Stromal cell of bone marrow (primary cell): ENCODE data around the gene MYOM1.
"Not testable (repeated sequence)": the region's sequence is repeated elsewhere in the genome, so short reads cannot be mapped to it uniquely, and the experiment has no call there.

Source experiments
- DNase-seq: peaks from one replicate; pipeline ENCODE4 v3.0.0-alpha.2; 2012; ENCODE audit warnings: low read depth

The MYOM1 gene

DNA sequence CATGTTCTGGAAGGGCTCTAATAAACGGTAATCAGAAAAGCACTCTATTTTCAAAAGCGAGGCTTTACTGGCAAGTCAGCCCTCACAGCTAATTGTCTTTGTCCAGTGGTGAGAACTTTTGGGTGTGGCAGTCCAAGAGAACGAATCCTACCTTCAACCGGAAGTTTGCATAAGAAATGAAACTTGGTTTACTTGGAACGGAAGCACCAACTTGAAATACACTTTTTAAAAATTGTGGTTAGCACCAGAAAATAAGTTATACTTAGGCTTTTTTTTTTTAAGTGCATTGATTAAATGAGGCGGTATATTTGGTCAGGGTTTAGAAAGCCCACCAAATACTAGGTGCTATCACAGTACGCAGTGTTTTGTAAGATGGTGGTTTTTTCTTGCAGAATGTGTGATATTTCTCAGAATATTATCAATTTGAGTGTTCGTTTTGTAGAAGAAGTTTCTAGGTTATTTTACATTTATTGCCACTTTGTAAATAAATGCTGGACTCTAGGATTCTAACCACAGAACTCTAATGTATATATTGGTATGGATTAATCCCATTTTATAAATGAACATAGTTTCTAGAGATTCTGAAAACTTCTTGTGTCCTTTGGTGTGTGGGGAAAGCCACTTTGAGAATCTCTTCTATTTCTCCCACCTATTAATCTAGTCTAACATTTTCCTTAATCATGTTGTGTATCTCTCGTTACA, 29.0 kb upstream of the MYOM1 start:
- no peak for DNase-seq

GRCh38 chr18:3248062-3248657, 28.4 kb upstream of the MYOM1 start:
- DNase-seq: no peak

- peak; percentile 94 for DNase-seq
Measured at GRCh38 chr18:3247240-3248061, 27.7 kb upstream of the MYOM1 start, which contains the start of gene MYL12A. Gene MYL12A, plus strand, starts transcription at chr18:3247801. Its CDS starts 5,447 bp downstream, at chr18:3253248.

DNA sequence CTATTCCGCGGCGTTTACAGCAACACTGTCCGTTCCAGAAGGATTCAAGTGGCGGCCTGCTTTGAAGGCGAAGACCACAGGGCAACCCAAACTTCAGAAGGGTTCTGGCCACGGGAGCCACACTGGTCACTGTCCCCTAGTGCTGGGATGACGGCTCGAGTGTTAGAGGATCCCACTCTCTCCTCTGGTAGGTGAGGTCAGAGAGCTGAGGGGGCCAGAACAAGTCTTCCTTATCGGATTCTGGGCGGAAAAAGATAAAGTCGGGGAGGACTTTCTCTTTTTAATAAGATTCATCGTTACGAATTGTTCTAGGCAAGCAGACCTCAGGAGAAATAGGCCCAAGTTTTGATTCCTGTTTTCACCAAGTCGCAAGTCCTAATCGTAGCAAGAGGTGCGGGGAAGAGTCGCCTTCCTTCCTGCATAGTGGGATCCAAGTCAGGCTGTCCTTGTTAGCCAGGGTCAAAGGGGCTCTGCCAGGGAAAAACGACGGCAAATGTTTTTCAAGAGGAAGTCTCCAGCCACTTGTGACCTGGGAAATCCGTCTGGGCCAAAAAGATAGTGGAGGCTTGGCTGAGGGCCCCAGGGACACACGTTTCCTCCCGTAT, 27.0 kb upstream of the MYOM1 start:
- no peak for DNase-seq

- peak; percentile 79 for DNase-seq
Measured at GRCh38 chr18:3245853-3246634, 26.3 kb upstream of the MYOM1 start.

GRCh38 chr18:3245185-3245564, 25.4 kb upstream of the MYOM1 start:
- no peak for DNase-seq

DNA sequence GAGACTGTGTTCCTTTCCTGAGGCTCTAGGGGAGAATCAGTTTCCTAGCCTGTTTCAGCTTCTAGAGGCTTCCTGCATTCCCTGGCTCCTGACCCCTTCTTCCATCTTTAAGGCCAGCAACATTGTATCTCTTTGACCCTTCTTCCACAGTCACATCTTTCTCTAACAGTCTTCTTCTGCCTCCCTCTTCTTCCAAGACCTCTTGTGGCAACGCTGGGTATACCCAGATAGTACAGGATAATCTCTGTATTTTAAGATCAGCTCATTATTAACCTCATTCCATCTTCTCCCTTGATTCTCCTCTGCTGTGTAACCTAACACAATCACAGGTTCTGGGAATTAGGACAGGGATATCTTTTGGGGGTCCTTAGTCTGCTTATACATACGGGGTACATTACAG, 19.0 kb upstream of the MYOM1 start:
- DNase-seq: no peak

DNA sequence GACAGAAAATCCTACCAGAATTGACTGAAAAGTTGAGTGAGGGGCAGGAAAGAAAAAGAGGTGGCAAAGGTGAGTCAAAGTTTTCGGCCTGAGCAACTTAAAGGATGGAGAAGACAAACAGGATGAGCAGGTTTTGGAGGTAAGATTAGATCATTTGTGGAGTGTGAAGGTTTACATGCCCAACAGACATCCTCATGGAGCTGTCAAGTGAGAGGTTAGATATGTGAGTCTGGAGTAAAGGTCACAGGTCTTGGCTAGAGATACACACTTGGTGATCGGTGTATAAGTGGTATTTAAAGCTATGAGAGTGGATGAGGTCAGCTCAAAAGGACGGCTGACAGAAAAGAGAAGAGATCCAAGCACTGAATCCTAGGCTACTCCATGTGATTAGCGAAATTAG, 16.7 kb upstream of the MYOM1 start:
- no peak for DNase-seq

GRCh38 chr18:3235846-3236245, 16.1 kb upstream of the MYOM1 start:
- DNase-seq: no peak

- no peak for DNase-seq
Measured at GRCh38 chr18:3234457-3234856, 14.7 kb upstream of the MYOM1 start.

- no peak for DNase-seq
Measured at GRCh38 chr18:3233433-3234168, 13.8 kb upstream of the MYOM1 start.

- DNase-seq: no peak
Measured at GRCh38 chr18:3233004-3233403, 13.2 kb upstream of the MYOM1 start.

GRCh38 chr18:3230401-3231334, 10.9 kb upstream of the MYOM1 start:
- DNase-seq: no peak

DNA sequence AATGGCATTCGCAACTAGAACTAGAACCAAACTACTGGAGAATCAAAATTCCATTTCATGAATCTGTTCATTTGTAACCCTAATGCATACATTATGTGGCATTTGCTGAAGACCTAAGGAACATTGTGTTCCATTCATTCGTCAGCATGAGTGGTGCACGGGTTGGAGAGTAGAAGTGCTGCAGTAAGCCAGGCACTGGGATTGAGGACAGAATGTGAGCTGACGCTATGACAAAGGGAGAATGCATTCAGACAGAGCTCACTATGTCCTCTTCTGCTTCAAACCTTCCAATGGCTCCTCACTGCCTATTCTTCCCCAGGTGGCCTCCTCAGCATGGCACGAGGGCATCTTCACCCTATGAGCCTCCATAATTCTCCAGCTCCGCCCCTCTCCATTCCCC, 6.3 kb upstream of the MYOM1 start:
- no peak for DNase-seq

DNA sequence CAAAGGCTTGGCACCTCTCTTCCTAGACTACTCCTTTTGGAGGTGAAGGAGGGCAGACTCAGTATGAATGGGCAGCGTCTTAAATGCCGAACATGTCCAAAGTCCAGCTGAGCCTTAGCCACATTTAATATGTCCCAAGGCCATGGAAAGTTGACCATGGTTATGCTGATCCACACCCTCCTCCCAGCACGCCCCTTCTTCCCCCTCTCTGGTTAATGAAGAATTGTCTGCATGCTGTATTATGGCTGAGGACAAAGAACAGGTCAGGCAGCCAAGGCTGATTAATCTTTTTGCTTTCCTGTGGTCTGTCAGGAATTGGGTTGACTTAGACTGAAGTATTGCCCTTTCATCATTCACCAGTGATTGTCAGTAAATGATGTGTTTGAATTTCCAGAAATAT, 5.8 kb upstream of the MYOM1 start:
- no peak for DNase-seq

DNA sequence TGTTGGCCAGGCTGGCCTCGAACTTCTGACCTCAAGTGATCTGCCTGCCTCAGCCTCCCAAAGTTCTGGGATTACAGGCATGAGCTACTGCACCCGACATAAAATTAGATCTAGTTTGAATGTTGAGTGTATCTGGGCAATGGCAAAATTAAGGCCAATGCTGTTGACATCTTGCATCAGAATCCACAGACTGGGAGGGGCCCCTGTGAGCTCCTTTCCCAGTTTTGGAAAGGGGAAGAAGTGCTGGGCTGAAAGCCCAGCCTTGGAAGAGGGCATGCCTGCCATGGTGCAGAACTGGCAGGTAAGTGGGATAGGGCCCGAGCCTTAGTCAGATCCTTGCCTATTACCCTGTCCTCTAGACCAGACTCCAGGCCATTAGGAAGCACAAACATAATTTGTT, 4.5 kb upstream of the MYOM1 start:
- no peak for DNase-seq

DNA sequence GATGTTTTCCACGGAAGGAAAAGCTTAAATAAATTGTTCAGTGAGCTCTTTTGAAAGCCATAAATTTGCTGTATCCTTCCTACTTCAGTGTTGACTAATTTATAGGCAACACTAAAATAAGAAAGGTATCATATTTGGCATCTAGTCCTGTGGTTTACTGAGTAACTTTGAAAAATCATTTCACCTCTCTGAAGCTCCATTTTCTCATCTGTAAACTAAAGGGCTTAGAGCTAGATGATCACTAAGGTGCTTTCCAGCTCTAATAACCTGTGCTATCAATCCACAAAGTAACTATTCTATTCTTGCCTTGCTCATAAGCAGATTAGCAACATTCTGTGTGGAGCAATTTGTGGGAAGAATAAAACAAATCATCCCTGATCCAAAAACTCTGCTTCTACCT, 3.6 kb upstream of the MYOM1 start:
- DNase-seq: no peak

GRCh38 chr18:3221496-3221895, 1.7 kb upstream of the MYOM1 start:
- DNase-seq: no peak

DNA sequence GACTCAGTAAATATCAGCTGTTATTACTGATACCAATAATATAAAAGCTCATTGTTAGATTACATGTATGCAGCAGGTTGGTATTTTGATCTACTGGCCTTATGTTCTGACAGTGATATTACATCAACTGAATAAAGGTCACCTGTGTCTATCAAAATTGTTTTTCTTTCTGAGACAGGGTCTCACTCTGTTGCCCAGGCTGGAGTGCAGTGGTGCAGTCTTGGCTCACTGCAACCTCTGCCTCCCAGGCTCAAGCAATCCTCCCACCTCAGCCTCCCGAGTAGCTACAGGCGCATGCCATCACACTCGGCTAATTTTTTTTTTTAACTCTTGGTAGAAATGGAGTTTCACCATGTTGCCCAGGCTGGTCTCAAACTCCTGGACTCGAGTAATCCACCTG, 1.1 kb upstream of the MYOM1 start:
- not testable (repeated sequence) for DNase-seq

- DNase-seq: no peak
Measured at GRCh38 chr18:3219241-3219630, 532 bp downstream of the MYOM1 start.
